Heart right ventricle (tissue), 16 donors: ENCODE results near the gene ADCK2. TPM values are rescaled to one million over a fixed set of nuclear protein-coding genes. Genes with fewer than 3 reads are reported as not detected.

Source experiments
- ATAC-seq, 8 donors: fragments of 200-7000 bp; cut with Tn5 transposase; one replicate each; pipeline ENCODE4 v1.9.1; 2020; ENCODE audit warnings: mild to moderate bottlenecking in 8 of 8, moderate library complexity in 8 of 8, moderate number of reproducible peaks in 1 of 8
- DNase-seq, 2 donors: peaks; one replicate each; pipeline ENCODE4 v3.0.0-alpha.2; 2020
- H3K27ac ChIP-seq, 10 donors: fragments of 200-600 bp; sonication (generic) in 2 of 10; one replicate each; pipeline versions ENCODE4 v1.5.0 to v1.8.0; 2020 to 2022; ENCODE audit warnings: mild to moderate bottlenecking in 3 of 10
- H3K27me3 ChIP-seq, 7 donors: fragments of 200-600 bp; one replicate each; pipeline ENCODE4 v1.8.0; 2021 to 2022; ENCODE audit warnings: mild to moderate bottlenecking in 2 of 7
- H3K36me3 ChIP-seq, 9 donors: fragments of 200-600 bp; sonication (generic) in 1 of 9; one replicate each; pipeline versions ENCODE4 v1.5.0 to v1.8.0; 2020 to 2022; ENCODE audit warnings: mild to moderate bottlenecking in 2 of 9
- H3K4me1 ChIP-seq, 9 donors: fragments of 200-600 bp; sonication (generic) in 1 of 9; one replicate each; pipeline versions ENCODE4 v1.5.0 to v1.8.0; 2020 to 2022; ENCODE audit warnings: mild to moderate bottlenecking in 4 of 9
- H3K4me3 ChIP-seq, 10 donors: fragments of 200-600 bp; sonication (generic) in 2 of 10; one replicate each; pipeline versions ENCODE4 v1.5.0 to v1.8.0; 2020 to 2022; ENCODE audit warnings: mild to moderate bottlenecking in 7 of 10, moderate library complexity in 2 of 10
- H3K9me3 ChIP-seq, 11 donors: fragments of 200-600 bp in 10 of 11; sonication (generic) in 2 of 11; one replicate each; pipeline versions ENCODE4 v1.5.0 to v1.8.0; 2013 to 2022; ENCODE audit warnings: mild to moderate bottlenecking in 2 of 11, control low read depth in 1 of 11, moderate library complexity in 1 of 11
- CTCF ChIP-seq, 9 donors: fragments of 200-600 bp; sonication (generic) in 2 of 9; IDR thresholded peaks; one replicate each; pipeline versions ENCODE4 v1.5.0 to v1.8.0; 2021 to 2022; ENCODE audit warnings: antibody characterized with exemption in 9 of 9, mild to moderate bottlenecking in 5 of 9, moderate library complexity in 1 of 9
- WGBS, 2 donors: extraction: QIAGEN DNeasy Blood & Tissue Kit; methylation state at CpG; one replicate each; pipeline ENCODE4 v1.1.7; 2013; ENCODE audit warnings: inconsistent platforms in 1 of 2; 5-methylcytosine and 5-hydroxymethylcytosine counted together
- intact Hi-C, 10 donors: fragments of 100-400 bp; cut with DNase I; formaldehyde crosslinking; loops; one replicate each; pipeline versions ENCODE4 v1.11.1 to v1.14.2; 2022
- polyA plus RNA-seq, 2 donors: library from polyadenylated mRNA; stranded (reverse); fragments of 200-250 nt; gene quantifications; one replicate each; pipeline ENCODE4 v1.2.3, GENCODE V29; 2013
- total RNA-seq, 10 donors: library from RNA; stranded (reverse); fragmentation: NEBNext Ultra II Directional in 3 of 10; extraction: Animal tissue kit (Norgen Biotek cat#: 25700) in 3 of 10; gene quantifications; one replicate each; pipeline versions ENCODE4 v1.2.1 to v1.2.4, GENCODE V29; 2021 to 2023
- donor health status: Arrhythmogenic right ventricular cardiomyopathy.
- donor health status: ischemic (EF 13 %, LVEDD 7.1; RV severe dilation, severe dysfunction).
- donor health status: healthy with polysubstance abuse.
- donor health status: DM: no; HTN: yes; CAD: no.
- donor health status: DM: no; HTN: no; CAD: no.
- donor health status: ischemic (EF 25% LVEDD 6.9; RV normal size, moderate dysfunction).
- donor health status: ischemic (EF 25% LVEDD 5.7; RV mildly dilated, moderate dysfunction).
- donor health status: healthy.
- donor health status: DM: yes; HTN: yes; CAD: no.
- donor health status: Ischemic cardiomyopathy.
- donor health status: ischemic (EF 35%, LVEDD 5.7; RV mildly dilated, moderate dysfunction).
- donor health status: nonischemic (EF 11% LVEDD 7.7; RV severe dilation, severe dysfunction).
- donor health status: DM: yes; HTN: yes; CAD: no.
- donor health status: PGD.
- donor health status: ischemic (EF 29% LVEDD 5.4; RV normal size, mild dysfunction).
- donor health status: nonischemic (EF 23%, LVEDD 6.1; RV moderate dilation, normal function).

Gene ADCK2
- total and polyA plus RNA-seq, 12 donors, result 5.6 to 11.4 (median 8.2) TPM

- TF ChIP-seq CTCF (IDR thresholded peaks at IDR 0.05), result no peak
- Histone ChIP-seq H3K27ac (peak overlapping the region; percentile 45 to 84 (median 74)), H3K4me3 (peak overlapping the region in 1 of 10 donors; percentile 9), H3K36me3 (no peaks in the 10 kb centered on the region), H3K9me3 (no peaks in the 10 kb centered on the region), H3K4me1 (peaks cover 9 to 79% (median 42%) of the 10 kb centered on the region in 9 donors), H3K27me3 (no peaks in the 10 kb centered on the region)
- intact Hi-C loops, result no loop called here
- DNase-seq (peak; percentile 91 to 94), ATAC-seq (peak; percentile 83 to 90 (median 86))
- WGBS, 2 donors, result 47 to 48% methylated on average over 17 of the region's 17 CpGs
Measured at GRCh38 chr7:140625908-140626868, 46.6 kb upstream of the ADCK2 start.

- H3K4me1 ChIP-seq, result peaks cover 18 to 98% (median 70%) of the 10 kb centered on the region in 9 donors
- TF ChIP-seq CTCF (IDR thresholded peaks at IDR 0.05), result no peak
- intact Hi-C loops, result no loop called here
- ATAC-seq (peak in 7 of 8 donors; percentile 20 to 48 (median 31)), DNase-seq (no peak)
- H3K27ac ChIP-seq, result peak overlapping the region in 9 of 10 donors; percentile 6 to 80 (median 63)
- 55 to 58% methylated on average over 6 of the region's 6 CpGs for WGBS, 2 donors
- H3K27me3 ChIP-seq, result no peaks in the 10 kb centered on the region
- no peak overlapping the region for H3K4me3 ChIP-seq
- no peaks in the 10 kb centered on the region for H3K36me3 ChIP-seq
- no peaks in the 10 kb centered on the region for H3K9me3 ChIP-seq
Measured at GRCh38 chr7:140631021-140631420, 41.7 kb upstream of the ADCK2 start.

GRCh38 chr7:140631602-140632001 lies 41.1 kb upstream of the ADCK2 start:
- intact Hi-C loops, result no loop called here
- peak overlapping the region in 9 of 10 donors; percentile 3 to 80 (median 63) for H3K27ac ChIP-seq
- DNase-seq (no peak), ATAC-seq (peak in 7 of 8 donors; percentile 10 to 52 (median 28))
- no peaks in the 10 kb centered on the region for H3K27me3 ChIP-seq
- H3K4me3 ChIP-seq, result no peak overlapping the region
- peaks cover 18 to 98% (median 70%) of the 10 kb centered on the region in 9 donors for H3K4me1 ChIP-seq
- TF ChIP-seq CTCF (IDR thresholded peaks at IDR 0.05), result no peak
- no peaks in the 10 kb centered on the region for H3K36me3 ChIP-seq
- H3K9me3 ChIP-seq, result no peaks in the 10 kb centered on the region
- 69% methylated on average over 7 of the region's 7 CpGs for WGBS, 2 donors

- no peaks in the 10 kb centered on the region for H3K36me3 ChIP-seq
- ATAC-seq (peak in 5 of 8 donors; percentile 10 to 36 (median 24)), DNase-seq (peak in 1 of 2 donors; percentile 33)
- H3K27ac ChIP-seq, result peak overlapping the region in 9 of 10 donors; percentile 11 to 98 (median 64)
- peaks cover 16 to 92% (median 72%) of the 10 kb centered on the region in 9 donors for H3K4me1 ChIP-seq
- no peak for TF ChIP-seq CTCF (IDR thresholded peaks at IDR 0.05)
- peak overlapping the region in 1 of 10 donors; percentile 2 for H3K4me3 ChIP-seq
- peaks cover 0 to 28% (median 5%) of the 10 kb centered on the region in 7 donors for H3K27me3 ChIP-seq
- intact Hi-C loops, result loop anchor here in 4 of 10 donors (5.0 kb wide), 2 partner anchors 38 to 93 kb away; no protein-coding TSS in a partner anchor
- H3K9me3 ChIP-seq, result no peaks in the 10 kb centered on the region
- 19% methylated on average over 5 of the region's 5 CpGs for WGBS, 2 donors
Measured at GRCh38 chr7:140635345-140635744, 37.4 kb upstream of the ADCK2 start.
